HepG2 (cell line): Measurements from ENCODE around the gene AKR7A3. TPM values are rescaled to one million over a fixed set of nuclear protein-coding genes. Genes with fewer than 3 reads are reported as not detected.

ENCODE experiments used
- ARNT2 ChIP-seq: sonication (generic); formaldehyde crosslinking; IDR thresholded peaks from 2 replicates; pipeline ENCODE4 v1.8.0; 2022; ENCODE audit warnings: mild to moderate bottlenecking, low read depth, missing genetic modification reagents, moderate library complexity
- HCFC1 ChIP-seq: fragments of 150-350 bp; IDR thresholded peaks from 2 replicates; pipeline ENCODE4 v1.6.1; 2014; ENCODE audit warnings: low read depth, low read length
- MTF2 ChIP-seq: sonication (generic); formaldehyde crosslinking; IDR thresholded peaks from 2 replicates; pipeline ENCODE4 v1.5.0; 2020; ENCODE audit warnings: missing genetic modification reagents, borderline replicate concordance
- NR2F6 ChIP-seq, 2 experiments: IDR thresholded peaks; 2 replicates each; pipeline ENCODE4 v1.6.1; 2016; ENCODE audit warnings: antibody characterized with exemption in 1 of 2, mild to moderate bottlenecking in 1 of 2
- PBX3 ChIP-seq: sonication (generic); formaldehyde crosslinking; IDR thresholded peaks from 2 replicates; pipeline ENCODE4 v1.8.1; 2023; ENCODE audit warnings: missing genetic modification reagents, inconsistent platforms, borderline replicate concordance
- RFX3 ChIP-seq: IDR thresholded peaks from 2 replicates; pipeline ENCODE4 v1.6.1; 2016; ENCODE audit warnings: missing biosample characterization, missing genetic modification reagents
- SALL1 ChIP-seq: sonication (generic); formaldehyde crosslinking; IDR thresholded peaks from 2 replicates; pipeline ENCODE4 v1.8.0; 2022; ENCODE audit warnings: mild to moderate bottlenecking, missing genetic modification reagents
- SIN3A ChIP-seq: IDR thresholded peaks from 2 replicates; pipeline ENCODE4 v1.6.1; 2011; ENCODE audit warnings: low read depth, mild to moderate bottlenecking, control low read depth, low read length, borderline replicate concordance
- SRSF4 ChIP-seq: fragments of 200-400 bp; formaldehyde crosslinking; IDR thresholded peaks from one replicate; pipeline ENCODE4 v1.6.1; 2018; ENCODE audit warnings: mild to moderate bottlenecking, low read depth, low read length, moderate library complexity; ENCODE audit not compliant: poor library complexity, severe bottlenecking
- ZNF142 ChIP-seq: sonication (generic); formaldehyde crosslinking; IDR thresholded peaks from 2 replicates; pipeline ENCODE4 v1.4.0; 2020; ENCODE audit warnings: missing genetic modification reagents
- ZNF557 ChIP-seq: sonication (generic); formaldehyde crosslinking; IDR thresholded peaks from 2 replicates; pipeline ENCODE4 v1.4.0; 2020; ENCODE audit warnings: missing genetic modification reagents
- ZNF75D ChIP-seq: sonication (generic); formaldehyde crosslinking; IDR thresholded peaks from 2 replicates; pipeline ENCODE4 v1.8.1; 2023; ENCODE audit warnings: missing genetic modification reagents, mild to moderate bottlenecking, borderline replicate concordance
- ZUFSP ChIP-seq: sonication (generic); formaldehyde crosslinking; IDR thresholded peaks from 2 replicates; pipeline ENCODE4 v1.9.0; 2021; ENCODE audit warnings: missing genetic modification reagents, mild to moderate bottlenecking, borderline replicate concordance
- polyA plus RNA-seq, 8 experiments: library from polyadenylated mRNA; depleted of rRNA in 3 of 8; stranded (reverse) in 7 of 8; unstranded in 1 of 8; fragments of >200 nt; fragmentation: Illumina TruSeq in 4 of 8; extraction: Trizol in 4 of 8; gene quantifications; 2 replicates each; pipeline versions ENCODE4 v1.2.1 to v1.2.3, GENCODE V29; 2011 to 2016; ENCODE audit warnings: low read depth in 4 of 8, missing spikeins in 1 of 8, mixed read lengths in 1 of 8; ENCODE audit not compliant: insufficient read depth in 1 of 8
- total RNA-seq, 5 experiments: library from RNA; depleted of rRNA; stranded (reverse); fragments of >200 nt; fragmentation: Illumina TruSeq; extraction: Trizol; gene quantifications; 2 replicates each; pipeline ENCODE4 v1.2.3, GENCODE V29; 2016; ENCODE audit warnings: low read depth in 1 of 5

AKR7A3 gene
- total and polyA plus RNA-seq, 2 of the 13 experiments (the other 11 are each of a cell fraction or from before 2014, with no cell fraction given): 0.58 to 1.00 TPM

GRCh38 chr1:19324665-19324990, 36.1 kb upstream of the AKR7A3 start (continued):
- TF ChIP-seq ZNF142 (no peak), HCFC1 (no peak), RFX3 (no peak), SALL1 (CRISPR knock-in tag) (no peak), SIN3A (no peak), NR2F6 (IDR thresholded peaks at IDR 0.05) (no peak), NR2F6 (CRISPR knock-in tag; IDR thresholded peaks at IDR 0.05) (no peak), ZNF75D (CRISPR knock-in tag) (no peak), ZUFSP (CRISPR knock-in tag) (no peak), ARNT2 (no peak), MTF2 (no peak), SRSF4 (no peak), ZNF557 (CRISPR knock-in tag) (no peak), PBX3 (no peak)
